IPS-20b (cell line): ENCODE results near the gene ACKR3.

ENCODE experiments used
- H3K27ac ChIP-seq: one replicate; pipeline ENCODE4 v1.5.1; 2013; ENCODE audit warnings: low read length
- H3K27me3 ChIP-seq: 2 replicates; pipeline ENCODE4 v1.6.1; 2013; ENCODE audit warnings: mild to moderate bottlenecking, low read length, inconsistent platforms; ENCODE audit not compliant: insufficient read depth
- H3K36me3 ChIP-seq: 2 replicates; pipeline ENCODE4 v1.6.1; 2013; ENCODE audit warnings: low read depth, mild to moderate bottlenecking, inconsistent platforms, low read length, moderate library complexity; ENCODE audit not compliant: insufficient read depth
- H3K4me1 ChIP-seq: 2 replicates; pipeline ENCODE4 v1.6.1; 2013; ENCODE audit warnings: mild to moderate bottlenecking, control low read depth, inconsistent platforms, low read length, moderate library complexity; ENCODE audit not compliant: insufficient read depth
- H3K4me3 ChIP-seq: 2 replicates; pipeline ENCODE4 v1.5.1; 2013; ENCODE audit warnings: mild to moderate bottlenecking, low read length, inconsistent platforms
- H3K9ac ChIP-seq: 2 replicates; pipeline ENCODE4 v1.6.1; 2013; ENCODE audit warnings: low read depth, mild to moderate bottlenecking, inconsistent platforms, low read length, moderate library complexity
- H3K9me3 ChIP-seq: 2 replicates; pipeline ENCODE4 v1.6.1; 2013; ENCODE audit warnings: mild to moderate bottlenecking, low read depth, low read length, inconsistent platforms; ENCODE audit not compliant: insufficient read depth

ACKR3 gene

DNA sequence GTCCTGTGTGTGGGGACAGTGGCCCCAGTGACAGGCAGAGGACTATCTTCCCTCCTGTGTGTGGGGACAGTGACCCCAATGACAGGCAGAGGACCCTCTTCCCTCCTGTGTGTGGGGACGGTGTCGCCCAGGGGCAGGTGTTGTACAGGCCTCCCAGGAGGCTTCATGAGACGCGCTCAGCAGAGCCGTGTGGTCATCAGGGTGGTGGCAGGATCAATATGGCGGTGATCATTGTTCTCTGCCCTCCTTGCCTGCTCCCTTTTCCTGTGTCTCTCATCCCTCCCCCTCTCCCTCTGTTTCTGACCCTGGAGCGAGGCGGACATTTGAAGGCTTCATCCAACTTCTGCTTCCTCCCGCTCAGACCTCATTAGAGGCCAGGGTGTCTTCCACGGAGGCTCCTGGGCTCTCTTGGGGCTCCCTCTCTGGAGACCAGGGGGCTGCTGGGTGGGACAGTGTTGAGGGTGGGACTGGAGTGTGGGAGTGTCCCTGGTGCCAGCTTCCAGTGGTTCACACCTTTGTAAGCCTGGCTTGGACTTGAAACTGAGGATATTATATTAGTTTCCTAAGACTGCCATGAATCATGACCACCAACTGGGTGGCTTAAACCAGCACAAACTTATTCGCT is 59.5 kb downstream of the ACKR3 start:
- no peaks in the 10 kb centered on the region for H3K9me3 ChIP-seq
- H3K27me3 ChIP-seq: no peaks in the 10 kb centered on the region
- no peaks in the 10 kb centered on the region for H3K4me1 ChIP-seq
- no peak overlapping the region for H3K9ac ChIP-seq
- no peak overlapping the region for H3K27ac ChIP-seq
- H3K36me3 ChIP-seq: no peaks in the 10 kb centered on the region
- no peak overlapping the region for H3K4me3 ChIP-seq

DNA sequence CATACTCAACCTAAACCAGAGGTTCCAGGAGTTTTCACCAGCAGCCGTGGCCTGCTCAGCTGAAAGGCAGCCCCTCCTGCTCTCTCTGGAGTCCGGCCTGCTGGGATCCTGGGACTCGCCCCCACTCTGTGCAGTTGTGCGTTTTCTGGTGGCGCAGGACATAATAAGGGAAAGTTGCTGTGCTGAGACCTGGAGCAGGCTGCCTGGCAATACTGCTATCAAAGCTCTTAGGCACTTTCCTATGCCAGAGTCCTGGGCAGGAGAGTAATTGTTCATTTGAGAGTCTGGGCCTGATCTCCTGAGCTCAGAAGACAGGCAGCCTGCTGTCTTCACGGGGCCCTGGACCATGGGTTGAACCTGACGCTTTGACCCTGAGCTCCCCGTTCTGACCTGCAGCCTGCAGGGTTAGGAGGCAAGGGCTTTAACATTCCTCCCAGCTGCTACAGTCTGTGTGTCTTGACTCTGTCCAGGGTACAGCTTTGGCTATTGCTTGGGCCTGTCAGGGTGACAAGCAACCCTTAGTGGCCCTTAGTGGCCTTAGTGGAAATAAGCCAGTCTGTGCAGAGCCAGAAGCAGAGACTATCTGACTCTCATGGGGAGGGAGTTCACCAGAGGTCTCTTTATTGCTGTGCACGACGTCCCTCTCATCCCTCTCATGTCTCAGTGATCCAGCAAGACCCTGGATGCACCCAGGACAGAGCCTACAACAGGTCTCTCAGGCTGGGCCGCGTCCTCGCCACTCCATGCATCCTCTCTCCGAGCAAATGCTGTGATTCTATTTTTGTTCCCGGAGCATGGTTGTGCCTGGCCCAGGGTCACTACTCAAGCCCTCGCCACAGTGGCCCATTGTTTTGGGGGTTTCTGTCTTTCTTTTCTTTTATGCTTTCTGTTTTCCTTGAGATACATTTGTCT is 60.6 kb downstream of the ACKR3 start:
- H3K27me3 ChIP-seq: no peaks in the 10 kb centered on the region

DNA sequence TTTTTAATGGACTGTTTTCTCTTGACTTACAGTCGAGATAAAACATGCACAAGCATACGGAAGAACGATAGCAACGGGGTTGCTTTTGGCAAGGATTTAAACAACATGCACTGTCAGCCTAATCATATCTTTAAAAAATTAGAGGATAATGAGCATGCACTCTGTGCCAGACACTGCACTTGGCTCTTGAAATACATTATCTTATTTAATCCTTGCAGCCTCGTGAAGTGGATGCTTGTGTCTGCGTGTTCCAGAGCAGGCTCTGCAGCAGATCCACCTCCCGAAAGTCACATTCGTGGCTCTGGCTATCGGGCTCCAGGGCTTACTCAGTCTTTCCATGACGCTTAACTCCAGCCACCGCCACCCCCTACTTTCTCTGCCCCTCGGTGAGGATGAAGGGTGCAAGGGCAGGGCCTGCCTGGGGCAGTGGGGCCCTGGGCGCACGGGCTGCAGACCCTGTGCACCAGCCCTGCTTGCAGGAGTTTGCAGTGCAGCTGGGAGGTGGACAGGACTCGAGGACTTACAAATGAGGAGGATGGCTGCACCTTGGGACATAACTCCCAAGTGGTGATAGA is 61.7 kb downstream of the ACKR3 start:
- no peak overlapping the region for H3K27ac ChIP-seq
- no peak overlapping the region for H3K9ac ChIP-seq
- no peaks in the 10 kb centered on the region for H3K9me3 ChIP-seq
- no peak overlapping the region for H3K4me3 ChIP-seq
- H3K4me1 ChIP-seq: no peaks in the 10 kb centered on the region
- no peaks in the 10 kb centered on the region for H3K27me3 ChIP-seq
- H3K36me3 ChIP-seq: no peaks in the 10 kb centered on the region

More for the DNA sequence above, 60.6 kb downstream of the ACKR3 start:
- H3K9ac ChIP-seq: no peak overlapping the region
- H3K27ac ChIP-seq: no peak overlapping the region
- H3K36me3 ChIP-seq: no peaks in the 10 kb centered on the region
- no peaks in the 10 kb centered on the region for H3K4me1 ChIP-seq
- no peaks in the 10 kb centered on the region for H3K9me3 ChIP-seq
- H3K4me3 ChIP-seq: no peak overlapping the region

DNA sequence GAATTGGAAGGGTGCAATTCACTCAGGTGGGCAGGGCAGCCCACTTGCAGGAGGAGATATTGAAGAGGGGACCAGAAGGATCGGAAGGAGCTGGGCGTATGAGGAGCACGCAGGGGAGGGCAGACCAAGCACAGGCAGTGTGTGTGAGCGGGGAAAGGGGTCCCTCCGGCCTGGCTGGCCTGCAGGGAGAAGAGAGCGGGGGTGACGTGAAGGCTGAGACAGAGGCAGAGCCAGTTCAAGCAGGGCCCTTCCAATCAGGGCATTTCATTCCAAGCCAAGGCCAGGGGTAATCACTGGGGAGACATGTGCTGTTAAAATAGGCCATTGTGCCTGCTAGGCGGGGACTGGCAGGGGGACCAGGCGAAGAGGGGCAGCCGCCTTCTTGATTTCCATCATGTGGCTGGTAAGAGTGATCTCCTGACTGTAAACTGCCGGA is 62.2 kb downstream of the ACKR3 start:
- Histone ChIP-seq H3K36me3 (no peaks in the 10 kb centered on the region), H3K4me3 (no peak overlapping the region), H3K27ac (no peak overlapping the region), H3K27me3 (no peaks in the 10 kb centered on the region), H3K9ac (no peak overlapping the region), H3K9me3 (no peaks in the 10 kb centered on the region), H3K4me1 (no peaks in the 10 kb centered on the region)
